ENCODE data around the gene MROH9. TPM values are rescaled to one million over a fixed set of nuclear protein-coding genes. Genes with fewer than 3 reads are reported as not detected.
"Not testable (repeated sequence)": the region's sequence is repeated elsewhere in the genome, so short reads cannot be mapped to it uniquely, and the experiment has no call there.

The MROH9 gene
- total RNA-seq, 1 donor from 2014 or later, result not detected

- peaks cover 24% of the 10 kb centered on the region for H3K4me1 Mint-ChIP-seq (ENCODE audit: unreplicated experiment)
- H3K27me3 Mint-ChIP-seq, result no peaks in the 10 kb centered on the region
- H3K36me3 Mint-ChIP-seq, result no peaks in the 10 kb centered on the region
- no peak for TF ChIP-seq CTCF (conservative IDR thresholded peaks at IDR 0.05)
- no peaks in the 10 kb centered on the region for H3K9me3 Mint-ChIP-seq
- DNase-seq (ENCODE audit: extremely low spot score, unreplicated experiment), result no peak
- no peak overlapping the region for H3K27ac Mint-ChIP-seq
- H3K4me3 Mint-ChIP-seq, result no peak overlapping the region
Measured at GRCh38 chr1:170893655-170894297, 41.6 kb upstream of the MROH9 start.

- Mint-ChIP-seq H3K27me3 (no peaks in the 10 kb centered on the region), H3K4me3 (no peak overlapping the region), H3K9me3 (no peaks in the 10 kb centered on the region), H3K36me3 (no peaks in the 10 kb centered on the region), H3K27ac (no peak overlapping the region), H3K4me1 (ENCODE audit: unreplicated experiment) (no peaks in the 10 kb centered on the region)
- DNase-seq (ENCODE audit: extremely low spot score, unreplicated experiment), result no peak
- no peak for TF ChIP-seq CTCF (conservative IDR thresholded peaks at IDR 0.05)
Measured at GRCh38 chr1:170903961-170904360, 31.4 kb upstream of the MROH9 start.

- DNase-seq (ENCODE audit: extremely low spot score, unreplicated experiment), result no peak
- no peaks in the 10 kb centered on the region for H3K27me3 Mint-ChIP-seq
- no peak overlapping the region for H3K4me3 Mint-ChIP-seq
- H3K4me1 Mint-ChIP-seq (ENCODE audit: unreplicated experiment), result no peaks in the 10 kb centered on the region
- no peak overlapping the region for H3K27ac Mint-ChIP-seq
- TF ChIP-seq CTCF (conservative IDR thresholded peaks at IDR 0.05), result no peak
- H3K36me3 Mint-ChIP-seq, result no peaks in the 10 kb centered on the region
- no peaks in the 10 kb centered on the region for H3K9me3 Mint-ChIP-seq
Measured at GRCh38 chr1:170908942-170909341, 26.4 kb upstream of the MROH9 start.

GRCh38 chr1:170910273-170910672 lies 25.1 kb upstream of the MROH9 start:
- Mint-ChIP-seq H3K36me3 (no peaks in the 10 kb centered on the region), H3K27ac (no peak overlapping the region), H3K4me3 (no peak overlapping the region), H3K9me3 (no peaks in the 10 kb centered on the region), H3K4me1 (ENCODE audit: unreplicated experiment) (no peaks in the 10 kb centered on the region), H3K27me3 (no peaks in the 10 kb centered on the region)
- DNase-seq (ENCODE audit: extremely low spot score, unreplicated experiment), result no peak
- no peak for TF ChIP-seq CTCF (conservative IDR thresholded peaks at IDR 0.05)

GRCh38 chr1:170917373-170917772 lies 18.0 kb upstream of the MROH9 start:
- DNase-seq (ENCODE audit: extremely low spot score, unreplicated experiment), result no peak
- TF ChIP-seq CTCF (conservative IDR thresholded peaks at IDR 0.05), result no peak
- no peaks in the 10 kb centered on the region for H3K27me3 Mint-ChIP-seq
- no peak overlapping the region for H3K27ac Mint-ChIP-seq
- peaks cover 6% of the 10 kb centered on the region for H3K4me1 Mint-ChIP-seq (ENCODE audit: unreplicated experiment)
- H3K36me3 Mint-ChIP-seq, result peaks cover 4% of the 10 kb centered on the region
- no peak overlapping the region for H3K4me3 Mint-ChIP-seq
- H3K9me3 Mint-ChIP-seq, result peaks cover 8% of the 10 kb centered on the region

- H3K4me3 Mint-ChIP-seq; DNase-seq (ENCODE audit: extremely low spot score, unreplicated experiment); H3K36me3 Mint-ChIP-seq; H3K4me1 Mint-ChIP-seq (ENCODE audit: unreplicated experiment); H3K9me3 Mint-ChIP-seq; H3K27ac Mint-ChIP-seq; H3K27me3 Mint-ChIP-seq: not testable (repeated sequence)
Measured at GRCh38 chr1:170924656-170925055, 10.7 kb upstream of the MROH9 start.

Measured in type B pancreatic cell (in vitro differentiated cells).